Muscle layer of colon (tissue), 2 donors: Measurements from ENCODE around the gene SUCLG1.

Experiments used
- H3K27ac ChIP-seq: one replicate; pipeline ENCODE4 v1.7.0; 2013; ENCODE audit warnings: low read depth, mild to moderate bottlenecking, low read length, moderate library complexity
- H3K27me3 ChIP-seq, 2 donors: one replicate each; pipeline ENCODE4 v1.7.0; 2013; ENCODE audit warnings: low read length in 2 of 2, mild to moderate bottlenecking in 2 of 2; ENCODE audit not compliant: insufficient read depth in 2 of 2, control insufficient read depth in 1 of 2
- H3K36me3 ChIP-seq: one replicate; pipeline ENCODE4 v1.7.0; 2013; ENCODE audit warnings: mild to moderate bottlenecking, low read length; ENCODE audit not compliant: insufficient read depth
- H3K4me1 ChIP-seq: one replicate; pipeline ENCODE4 v1.7.0; 2013; ENCODE audit warnings: mild to moderate bottlenecking, low read length; ENCODE audit not compliant: insufficient read depth
- H3K4me3 ChIP-seq, 2 donors: one replicate each; pipeline ENCODE4 v1.7.0; 2013; ENCODE audit warnings: low read length in 2 of 2, low read depth in 1 of 2, mild to moderate bottlenecking in 1 of 2, moderate library complexity in 1 of 2
- H3K9ac ChIP-seq: one replicate; pipeline ENCODE4 v1.7.0; 2013; ENCODE audit warnings: low read length
- H3K9me3 ChIP-seq: one replicate; pipeline ENCODE4 v1.7.0; 2013; ENCODE audit warnings: mild to moderate bottlenecking, low read length
- donor health status: abdominal sarcoma.
- donor health status: Adenocarcinoma of cecum.

SUCLG1 gene

DNA sequence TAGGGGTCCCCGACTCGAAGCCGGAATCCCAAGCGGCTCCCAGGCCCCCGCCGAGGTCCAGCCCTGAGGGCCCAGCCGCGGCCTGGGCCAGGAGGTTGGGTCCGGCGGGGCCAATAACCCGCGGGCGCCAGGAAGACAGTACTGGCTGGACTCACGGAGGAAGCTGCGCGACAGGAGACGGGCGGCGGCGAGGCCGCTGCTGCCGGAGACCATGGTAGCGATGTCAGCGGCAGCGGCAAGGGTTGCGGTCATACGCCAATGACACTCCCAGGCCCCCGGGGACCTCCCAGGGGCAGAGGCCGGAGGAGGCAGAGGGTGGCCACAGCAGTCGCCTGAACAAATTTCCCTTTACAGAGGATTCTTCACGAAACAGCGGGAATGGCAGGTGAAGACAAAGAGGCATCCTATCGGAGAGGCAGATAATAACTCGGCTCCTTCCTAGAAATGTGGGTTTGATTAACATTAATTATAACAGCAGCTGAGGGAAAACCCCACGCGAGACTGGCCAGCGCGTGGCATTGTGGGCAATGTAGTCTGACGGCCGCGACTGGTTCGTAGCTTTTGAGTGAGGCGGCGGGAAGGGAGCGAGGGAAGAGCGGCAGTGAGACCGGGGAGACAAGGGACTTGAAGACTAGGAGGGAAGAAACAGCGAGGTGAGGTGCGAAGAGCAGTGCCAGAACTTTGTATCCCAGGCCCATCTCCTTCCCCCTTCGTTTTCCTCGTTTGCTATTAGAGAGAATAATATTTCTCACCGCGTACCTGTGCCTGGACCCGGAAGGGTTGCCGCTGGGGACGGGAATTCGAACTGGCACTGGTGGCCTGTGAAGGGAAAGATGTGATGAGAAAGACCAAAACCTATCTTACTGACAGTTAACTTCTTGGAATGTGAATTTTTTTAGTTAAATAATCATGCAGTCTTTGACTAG is at the start of gene SUCLG1:
SUCLG1 (minus strand) TSS at position 263 of the 926 bp plus-strand sequence; CDS start at position 252, 11 bp downstream.
- Histone ChIP-seq H3K27ac (peak within 1 kb of the TSS; percentile 97), H3K4me3 (peak within 1 kb of the TSS; percentile 92 to 99), H3K4me1 (peaks cover 22% of the 10 kb centered on the region), H3K36me3 (no peaks in the 10 kb centered on the region), H3K9ac (peak within 1 kb of the TSS; percentile 92), H3K9me3 (no peaks in the 10 kb centered on the region), H3K27me3 (no peaks in the 10 kb centered on the region)

DNA sequence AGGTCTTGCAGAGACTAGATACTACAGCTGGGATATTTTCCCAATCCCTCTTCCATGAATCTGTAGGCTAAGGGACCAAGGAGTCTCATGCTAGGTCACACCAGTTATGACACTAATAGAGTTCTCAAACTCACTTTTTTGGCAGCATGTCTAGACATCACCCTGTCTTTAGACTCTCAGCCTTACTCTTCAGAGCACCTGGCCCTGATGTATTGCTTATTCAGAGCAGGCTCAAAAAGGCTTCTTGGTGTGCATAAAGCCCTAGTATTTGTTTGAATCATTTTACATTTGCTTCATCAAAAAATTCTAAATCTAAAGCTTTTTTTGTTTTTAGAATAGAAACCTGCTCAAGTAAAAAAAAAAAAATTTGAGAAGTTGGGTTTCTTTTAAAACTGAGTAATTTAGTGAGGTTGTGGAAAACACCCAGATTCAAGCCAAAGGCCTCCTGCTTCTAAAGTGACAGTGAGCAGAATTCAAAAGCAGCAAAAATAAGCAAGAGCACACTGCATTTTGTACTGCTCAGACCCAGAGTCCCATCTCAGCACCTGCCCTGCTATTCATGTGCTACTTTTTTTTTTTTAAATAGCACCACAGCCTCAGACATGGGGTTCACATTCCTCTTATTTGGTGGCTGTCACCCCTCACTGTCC is 39.2 kb upstream of the SUCLG1 start:
- no peak overlapping the region for H3K4me3 ChIP-seq
- H3K9ac ChIP-seq: no peak overlapping the region
- no peak overlapping the region for H3K27ac ChIP-seq
- no peaks in the 10 kb centered on the region for H3K36me3 ChIP-seq
- H3K27me3 ChIP-seq: no peaks in the 10 kb centered on the region
- H3K9me3 ChIP-seq: no peaks in the 10 kb centered on the region
- no peaks in the 10 kb centered on the region for H3K4me1 ChIP-seq

DNA sequence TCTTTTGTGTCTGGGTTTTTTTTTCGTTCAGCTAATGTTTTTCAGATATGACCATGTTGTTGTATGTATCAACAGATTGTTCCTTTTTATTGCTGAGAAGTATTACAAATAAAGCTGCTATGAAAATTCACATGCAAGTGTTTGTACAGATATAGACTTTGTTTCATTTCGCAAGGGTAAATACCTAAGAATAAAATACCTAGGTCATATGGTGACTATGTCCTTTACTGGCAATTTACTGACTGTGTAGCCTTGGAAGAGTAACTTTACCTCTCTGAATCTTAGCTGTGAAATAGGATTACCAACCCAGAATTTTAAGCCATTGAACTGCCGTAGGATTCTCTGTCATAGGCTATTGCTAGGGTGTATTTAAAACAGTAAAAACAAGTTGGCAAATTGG is 38.2 kb upstream of the SUCLG1 start:
- H3K36me3 ChIP-seq: no peaks in the 10 kb centered on the region
- H3K27me3 ChIP-seq: no peaks in the 10 kb centered on the region
- no peak overlapping the region for H3K9ac ChIP-seq
- no peaks in the 10 kb centered on the region for H3K4me1 ChIP-seq
- H3K9me3 ChIP-seq: no peaks in the 10 kb centered on the region
- H3K27ac ChIP-seq: no peak overlapping the region
- no peak overlapping the region for H3K4me3 ChIP-seq

DNA sequence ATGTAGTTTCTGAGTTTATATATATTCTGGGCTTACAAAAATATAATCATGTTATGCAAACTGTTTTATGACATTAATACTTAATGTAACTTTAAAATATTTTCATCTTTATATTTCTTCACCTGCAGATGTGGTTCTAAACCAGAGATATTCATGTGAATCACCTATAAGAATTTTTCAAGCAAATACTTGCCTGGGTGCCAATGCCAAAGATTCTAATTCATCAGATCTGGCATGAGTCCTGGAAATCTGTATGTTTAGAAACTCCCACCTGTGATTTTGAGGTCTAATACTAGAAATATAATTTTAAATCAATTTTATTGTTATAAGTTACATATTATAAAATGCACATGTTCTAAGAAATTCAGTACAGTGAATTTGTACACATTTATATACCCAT is 37.3 kb upstream of the SUCLG1 start:
- Histone ChIP-seq H3K27me3 (no peaks in the 10 kb centered on the region), H3K9ac (no peak overlapping the region), H3K36me3 (no peaks in the 10 kb centered on the region), H3K27ac (no peak overlapping the region), H3K9me3 (no peaks in the 10 kb centered on the region), H3K4me3 (no peak overlapping the region), H3K4me1 (no peaks in the 10 kb centered on the region)

DNA sequence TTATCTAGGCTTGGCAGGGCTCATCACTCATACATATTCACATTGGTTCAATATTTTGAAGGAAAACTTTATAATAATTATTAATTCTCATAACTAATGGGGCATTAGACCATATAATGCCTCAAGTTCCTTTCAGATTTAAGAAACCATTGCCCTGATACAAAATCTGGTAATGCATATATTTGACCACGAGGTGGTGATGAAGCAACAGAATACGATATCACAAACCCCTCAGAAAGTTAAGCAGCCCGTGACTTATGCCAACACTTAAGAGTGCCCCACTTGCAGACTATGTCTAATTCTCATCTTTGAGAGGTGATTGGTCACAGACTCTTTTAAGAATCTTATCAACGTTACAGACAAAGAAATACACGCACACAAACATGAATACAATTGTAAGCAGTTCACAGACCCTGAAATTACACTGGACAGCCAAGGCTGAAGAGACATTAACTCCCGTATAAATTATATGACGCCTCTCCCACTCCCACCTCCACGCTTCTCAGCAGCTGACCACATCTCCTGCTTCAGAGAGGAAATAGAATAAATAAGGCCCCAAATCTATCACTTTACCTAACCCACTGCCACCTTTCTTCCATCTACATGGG is 36.6 kb upstream of the SUCLG1 start:
- H3K36me3 ChIP-seq: no peaks in the 10 kb centered on the region
- H3K9me3 ChIP-seq: no peaks in the 10 kb centered on the region
- no peaks in the 10 kb centered on the region for H3K27me3 ChIP-seq
- H3K4me1 ChIP-seq: no peaks in the 10 kb centered on the region
- H3K4me3 ChIP-seq: no peak overlapping the region
- no peak overlapping the region for H3K27ac ChIP-seq
- no peak overlapping the region for H3K9ac ChIP-seq

DNA sequence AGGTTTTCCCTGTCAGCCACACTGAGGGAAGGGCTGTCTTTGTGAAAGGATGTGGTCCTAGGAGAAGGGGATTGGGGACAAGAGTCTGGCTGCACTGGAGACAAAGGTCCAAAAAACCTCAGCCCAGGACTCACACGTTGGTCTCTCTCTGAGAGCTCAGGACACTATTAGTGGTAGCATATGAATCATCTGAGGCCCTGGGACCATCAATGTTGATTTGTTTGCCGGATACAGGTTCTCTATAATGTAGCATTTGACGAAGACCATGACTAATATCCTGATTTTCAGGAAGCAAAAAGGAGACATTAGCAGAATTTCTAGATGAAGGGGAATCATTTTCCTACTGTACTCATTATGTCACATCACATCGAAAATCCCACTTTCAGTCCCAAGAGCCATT is 35.0 kb upstream of the SUCLG1 start:
- no peaks in the 10 kb centered on the region for H3K27me3 ChIP-seq
- H3K4me3 ChIP-seq: no peak overlapping the region
- no peaks in the 10 kb centered on the region for H3K36me3 ChIP-seq
- H3K9ac ChIP-seq: no peak overlapping the region
- no peaks in the 10 kb centered on the region for H3K4me1 ChIP-seq
- no peaks in the 10 kb centered on the region for H3K9me3 ChIP-seq
- no peak overlapping the region for H3K27ac ChIP-seq

DNA sequence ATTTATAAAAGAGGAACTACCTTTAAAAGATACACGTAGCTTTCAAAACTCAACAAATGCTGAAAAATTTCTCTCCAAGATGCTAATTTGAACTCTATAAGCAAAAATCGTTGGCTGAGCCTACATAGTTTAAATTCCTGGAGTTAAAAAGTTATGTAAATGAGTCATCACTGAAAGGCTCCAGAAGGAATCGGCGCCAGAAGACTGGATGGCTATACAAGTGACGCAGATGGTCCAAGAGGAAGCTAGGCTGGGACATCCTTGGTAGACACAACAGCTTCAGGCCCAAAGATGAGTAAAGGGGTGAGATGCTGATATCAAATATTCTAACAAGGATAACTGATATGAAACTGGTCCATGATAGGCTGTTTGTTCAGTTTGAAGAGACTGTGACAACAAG is 34.4 kb upstream of the SUCLG1 start:
- no peaks in the 10 kb centered on the region for H3K4me1 ChIP-seq
- H3K9ac ChIP-seq: no peak overlapping the region
- H3K36me3 ChIP-seq: no peaks in the 10 kb centered on the region
- H3K4me3 ChIP-seq: no peak overlapping the region
- H3K9me3 ChIP-seq: no peaks in the 10 kb centered on the region
- no peak overlapping the region for H3K27ac ChIP-seq
- H3K27me3 ChIP-seq: no peaks in the 10 kb centered on the region

DNA sequence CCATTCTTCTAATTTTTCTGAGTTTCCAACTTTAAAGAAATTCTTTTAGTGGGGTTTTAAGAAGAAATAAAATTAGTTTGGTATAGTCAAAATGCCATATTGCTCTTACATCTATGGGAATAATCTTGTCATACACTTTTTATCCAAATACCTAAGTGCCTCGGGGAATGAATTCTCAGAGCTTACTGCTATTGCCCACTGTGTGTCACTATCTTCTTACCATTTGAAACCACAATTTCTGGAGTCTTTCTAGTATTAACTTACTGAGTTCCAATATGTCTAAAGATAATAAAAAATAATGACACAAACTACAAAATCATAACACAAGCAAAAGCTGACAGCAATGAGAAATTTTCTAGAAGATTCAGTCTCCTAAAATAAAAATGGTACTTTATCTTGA is 33.5 kb upstream of the SUCLG1 start:
- no peaks in the 10 kb centered on the region for H3K36me3 ChIP-seq
- H3K4me3 ChIP-seq: no peak overlapping the region
- H3K4me1 ChIP-seq: no peaks in the 10 kb centered on the region
- H3K9me3 ChIP-seq: no peaks in the 10 kb centered on the region
- no peaks in the 10 kb centered on the region for H3K27me3 ChIP-seq
- no peak overlapping the region for H3K27ac ChIP-seq
- H3K9ac ChIP-seq: no peak overlapping the region

DNA sequence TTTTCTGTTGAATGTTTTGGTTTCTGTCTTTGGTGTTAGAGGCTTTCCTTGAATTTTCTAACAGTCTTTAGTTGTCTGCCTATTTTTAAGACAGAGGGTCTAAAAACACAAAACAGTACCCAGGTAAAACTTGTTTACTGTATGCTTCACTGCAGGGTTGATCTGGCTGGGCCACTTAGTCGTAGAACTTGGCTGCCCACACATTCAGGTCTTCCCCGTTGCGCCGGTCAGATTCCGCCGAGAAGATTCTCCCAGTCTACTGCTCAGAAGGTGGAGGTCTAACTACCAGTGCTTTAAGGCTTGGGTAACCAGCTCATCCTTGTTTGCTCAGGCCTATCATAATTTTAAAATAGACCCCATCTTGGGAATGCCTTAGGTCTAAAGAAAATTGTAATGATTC is 32.7 kb upstream of the SUCLG1 start:
- no peaks in the 10 kb centered on the region for H3K9me3 ChIP-seq
- no peaks in the 10 kb centered on the region for H3K27me3 ChIP-seq
- no peak overlapping the region for H3K27ac ChIP-seq
- H3K4me3 ChIP-seq: no peak overlapping the region
- no peaks in the 10 kb centered on the region for H3K4me1 ChIP-seq
- H3K36me3 ChIP-seq: no peaks in the 10 kb centered on the region
- H3K9ac ChIP-seq: no peak overlapping the region

DNA sequence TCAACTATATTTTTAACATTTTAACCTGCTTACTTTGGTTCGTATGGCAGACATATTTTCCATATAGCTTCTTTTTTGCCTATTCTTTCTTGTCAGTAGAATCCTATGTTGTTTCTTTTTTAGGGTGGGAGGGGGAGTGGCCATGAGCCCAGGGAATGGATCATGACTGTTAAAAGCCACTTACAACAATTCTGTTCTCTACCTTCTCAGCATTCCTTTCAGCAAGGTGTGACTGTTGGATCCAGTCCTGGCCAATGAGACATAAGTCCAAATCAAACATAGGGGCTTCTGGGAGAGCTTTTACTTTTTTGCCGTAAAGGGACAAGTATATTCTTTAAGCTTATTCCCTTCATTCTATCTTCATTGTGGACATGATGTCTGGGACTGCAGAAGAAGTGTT is 32.2 kb upstream of the SUCLG1 start:
- H3K27me3 ChIP-seq: no peaks in the 10 kb centered on the region
- H3K9ac ChIP-seq: no peak overlapping the region
- no peaks in the 10 kb centered on the region for H3K4me1 ChIP-seq
- no peak overlapping the region for H3K27ac ChIP-seq
- no peaks in the 10 kb centered on the region for H3K9me3 ChIP-seq
- no peak overlapping the region for H3K4me3 ChIP-seq
- no peaks in the 10 kb centered on the region for H3K36me3 ChIP-seq

DNA sequence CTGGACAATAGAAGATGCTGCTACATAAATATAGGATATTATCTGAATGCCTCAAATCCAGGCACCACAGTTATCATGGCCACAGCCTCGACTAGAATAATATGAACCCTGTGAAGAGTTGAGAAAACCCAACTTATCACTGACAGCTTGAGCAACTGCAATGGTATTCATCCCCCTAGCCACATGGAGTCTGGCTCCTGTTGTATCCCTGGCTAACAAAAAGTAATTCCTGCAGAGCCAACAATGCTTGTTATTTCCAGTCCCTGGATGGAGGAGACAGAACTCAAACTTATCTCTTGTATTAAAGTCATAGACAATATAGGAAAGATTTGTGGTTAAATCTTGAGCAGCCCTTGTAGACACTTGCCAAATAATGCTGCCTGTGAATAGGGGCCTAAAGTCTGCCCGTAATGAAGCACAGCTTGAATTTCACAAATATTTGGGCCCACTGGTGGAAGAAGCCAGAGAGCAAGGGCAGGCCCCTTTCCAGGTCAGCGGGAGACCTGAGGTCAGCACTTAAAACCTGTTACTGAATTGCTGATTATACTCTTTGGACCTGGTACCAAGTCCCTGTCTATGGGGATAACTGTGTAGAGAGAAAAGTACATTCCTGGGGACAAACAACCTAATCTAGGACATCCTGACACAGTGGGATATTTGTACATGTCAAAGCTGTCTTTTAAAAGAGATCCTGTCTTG is 28.4 kb upstream of the SUCLG1 start:
- Histone ChIP-seq H3K36me3 (no peaks in the 10 kb centered on the region), H3K4me1 (no peaks in the 10 kb centered on the region), H3K9ac (no peak overlapping the region), H3K27me3 (no peaks in the 10 kb centered on the region), H3K4me3 (no peak overlapping the region), H3K27ac (no peak overlapping the region), H3K9me3 (no peaks in the 10 kb centered on the region)
